ENCODE data around the gene CRK. TPM values are rescaled to one million over a fixed set of nuclear protein-coding genes. Genes with fewer than 3 reads are reported as not detected.
A peak's percentile ranks its signal among the peaks of the same experiment; 100 is the strongest.

The CRK gene
- total RNA-seq, 1 donor from 2014 or later = 41.9 TPM

DNA sequence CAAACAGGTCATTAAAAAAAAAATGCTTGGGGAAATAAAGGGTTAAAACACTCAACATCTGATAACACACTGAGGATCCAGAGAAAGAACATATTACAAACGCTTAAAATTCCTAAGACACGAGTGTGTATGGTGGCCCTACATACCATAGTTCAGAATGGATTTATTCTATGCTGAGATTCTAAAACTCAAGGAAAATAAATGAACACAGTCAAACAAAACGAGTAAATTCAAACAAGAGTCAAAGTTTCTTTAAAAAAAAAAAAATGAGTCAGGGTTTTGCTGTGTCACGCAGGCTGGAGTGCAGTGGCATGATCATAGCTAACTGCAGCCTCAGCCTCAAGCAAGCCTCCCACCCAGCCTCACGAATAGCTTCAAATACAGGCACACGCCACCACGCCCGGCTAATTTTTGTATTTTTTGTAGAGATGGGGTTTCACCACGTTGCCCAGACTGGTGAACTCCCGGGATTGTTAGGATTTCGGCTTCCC lies 17.4 kb downstream of the CRK start:
- H3K9me3 Mint-ChIP-seq = no peaks in the 10 kb centered on the region
- H3K36me3 Mint-ChIP-seq = peaks cover 4% of the 10 kb centered on the region
- no peak for DNase-seq (ENCODE audit: low spot score in 2 of 2, unreplicated experiment in 2 of 2)
- peak overlapping the region; percentile 91 for H3K27ac Mint-ChIP-seq
- H3K27me3 Mint-ChIP-seq (ENCODE audit: low read depth) = no peaks in the 10 kb centered on the region
- no peak for TF ChIP-seq CTCF (IDR thresholded peaks at IDR 0.05; ENCODE audit: unreplicated experiment)
- H3K4me3 Mint-ChIP-seq = no peak overlapping the region
- peaks cover 11% of the 10 kb centered on the region for H3K4me1 Mint-ChIP-seq

DNA sequence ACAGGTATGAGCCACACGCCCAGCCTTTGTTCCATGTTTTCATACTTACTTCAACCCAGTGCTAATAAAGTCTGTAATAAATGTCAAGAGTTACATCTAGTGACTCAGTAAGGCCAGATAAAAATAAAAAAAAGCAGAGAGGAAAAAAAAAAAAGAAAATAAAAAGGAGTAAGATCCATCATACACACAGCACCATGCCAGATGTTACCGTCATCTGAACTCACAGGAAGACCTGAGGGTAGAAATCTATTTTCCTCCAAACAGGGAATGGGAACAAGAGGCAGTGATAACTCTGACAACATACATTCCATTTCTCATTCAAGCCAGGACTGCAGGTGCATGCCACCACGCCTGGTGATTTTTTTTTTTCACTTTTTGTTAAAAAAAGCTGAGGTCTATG lies 20.7 kb downstream of the CRK start:
- peak overlapping the region; percentile 20 for H3K27ac Mint-ChIP-seq
- no peaks in the 10 kb centered on the region for H3K27me3 Mint-ChIP-seq (ENCODE audit: low read depth)
- no peak for DNase-seq (ENCODE audit: low spot score in 2 of 2, unreplicated experiment in 2 of 2)
- TF ChIP-seq CTCF (IDR thresholded peaks at IDR 0.05; ENCODE audit: unreplicated experiment) = no peak
- H3K36me3 Mint-ChIP-seq = peaks cover 13% of the 10 kb centered on the region
- no peaks in the 10 kb centered on the region for H3K9me3 Mint-ChIP-seq
- H3K4me3 Mint-ChIP-seq = no peak overlapping the region
- peaks cover 11% of the 10 kb centered on the region for H3K4me1 Mint-ChIP-seq

- H3K27me3 Mint-ChIP-seq (ENCODE audit: low read depth) = no peaks in the 10 kb centered on the region
- no peak for TF ChIP-seq CTCF (IDR thresholded peaks at IDR 0.05; ENCODE audit: unreplicated experiment)
- H3K9me3 Mint-ChIP-seq = no peaks in the 10 kb centered on the region
- no peak overlapping the region for H3K4me3 Mint-ChIP-seq
- H3K36me3 Mint-ChIP-seq = peaks cover 17% of the 10 kb centered on the region
- no peak for DNase-seq (ENCODE audit: low spot score in 2 of 2, unreplicated experiment in 2 of 2)
- H3K27ac Mint-ChIP-seq = no peak overlapping the region
- peaks cover 11% of the 10 kb centered on the region for H3K4me1 Mint-ChIP-seq
These were observed 21.9 kb downstream of the CRK start for GRCh38 chr17:1434150-1434549.

DNA sequence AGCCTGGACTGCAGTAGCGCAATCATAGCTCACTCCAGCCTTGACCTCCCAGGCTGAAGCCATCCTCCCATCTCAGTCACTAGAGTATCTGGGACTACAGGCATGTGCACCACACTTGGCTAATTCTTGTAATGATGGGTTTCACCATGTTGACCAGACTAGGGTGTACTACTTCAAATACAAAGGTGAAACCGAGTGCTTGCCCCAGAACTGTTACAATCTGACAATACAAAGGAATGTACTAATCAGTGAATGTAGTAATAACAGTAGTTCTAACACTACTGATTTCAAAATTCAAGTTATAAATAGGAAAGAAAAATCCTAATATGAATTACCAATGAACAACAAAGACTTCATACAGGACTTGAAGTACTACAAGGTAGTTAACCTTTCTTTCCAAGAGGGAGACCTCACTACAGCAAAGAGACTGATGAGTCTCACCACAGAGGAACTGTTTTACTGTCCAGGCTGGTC lies 24.4 kb downstream of the CRK start:
- H3K4me1 Mint-ChIP-seq = peaks cover 2% of the 10 kb centered on the region
- TF ChIP-seq CTCF (IDR thresholded peaks at IDR 0.05; ENCODE audit: unreplicated experiment) = no peak
- no peak overlapping the region for H3K4me3 Mint-ChIP-seq
- peak overlapping the region; percentile 53 for H3K27ac Mint-ChIP-seq
- H3K9me3 Mint-ChIP-seq = no peaks in the 10 kb centered on the region
- no peaks in the 10 kb centered on the region for H3K27me3 Mint-ChIP-seq (ENCODE audit: low read depth)
- H3K36me3 Mint-ChIP-seq = peaks cover 21% of the 10 kb centered on the region
- no peak for DNase-seq (ENCODE audit: low spot score in 2 of 2, unreplicated experiment in 2 of 2)

DNA sequence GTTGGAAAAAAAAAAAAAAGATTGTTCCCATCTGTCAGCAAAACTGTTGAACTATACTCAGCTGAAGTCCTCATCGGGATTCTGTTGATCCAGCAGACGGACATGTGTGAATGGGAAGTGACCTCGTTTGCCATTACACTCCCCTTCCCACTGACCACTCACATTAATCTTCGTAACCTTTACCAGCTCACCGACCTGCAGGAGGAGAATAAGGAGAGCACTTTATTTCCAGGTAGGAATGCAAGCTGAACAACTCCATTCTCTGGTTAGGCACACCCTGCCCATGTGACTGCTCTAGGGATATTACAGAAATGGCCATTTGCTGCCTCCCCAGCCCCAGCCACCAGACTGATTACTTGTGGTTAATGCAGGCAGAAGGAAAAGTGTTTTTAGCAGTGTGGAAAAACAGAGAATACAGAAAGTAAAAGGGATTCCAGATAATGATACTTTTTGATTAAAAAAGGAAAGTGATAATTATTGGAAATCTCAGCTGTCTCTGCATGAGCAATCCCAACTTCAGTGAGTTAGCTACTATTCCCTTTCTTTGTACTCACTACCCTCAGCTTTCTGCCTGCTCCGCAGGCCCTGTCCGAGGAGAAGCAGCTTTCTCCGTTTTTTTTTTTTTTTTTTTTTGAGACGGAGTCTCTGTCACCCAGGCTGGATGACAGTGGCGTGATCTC lies 32.4 kb downstream of the CRK start:
- no peaks in the 10 kb centered on the region for H3K27me3 Mint-ChIP-seq (ENCODE audit: low read depth)
- no peak for TF ChIP-seq CTCF (IDR thresholded peaks at IDR 0.05; ENCODE audit: unreplicated experiment)
- H3K4me1 Mint-ChIP-seq = no peaks in the 10 kb centered on the region
- no peak overlapping the region for H3K27ac Mint-ChIP-seq
- H3K4me3 Mint-ChIP-seq = no peak overlapping the region
- H3K36me3 Mint-ChIP-seq = peaks cover 29% of the 10 kb centered on the region
- DNase-seq (ENCODE audit: low spot score in 2 of 2, unreplicated experiment in 2 of 2) = no peak
- H3K9me3 Mint-ChIP-seq = no peaks in the 10 kb centered on the region

Measured in mesothelial cell of epicardium (in vitro differentiated cells).